NCI-H2196 treated with DMSO at 0.1 percent for 48 hours (cell line): Measurements from ENCODE around the gene SUGCT.

Experiments used
- DNase-seq: peaks from one replicate; lab custom pipeline; 2025; ENCODE audit not compliant: unreplicated experiment; lab: John Stamatoyannopoulos, UW

SUGCT gene

DNA sequence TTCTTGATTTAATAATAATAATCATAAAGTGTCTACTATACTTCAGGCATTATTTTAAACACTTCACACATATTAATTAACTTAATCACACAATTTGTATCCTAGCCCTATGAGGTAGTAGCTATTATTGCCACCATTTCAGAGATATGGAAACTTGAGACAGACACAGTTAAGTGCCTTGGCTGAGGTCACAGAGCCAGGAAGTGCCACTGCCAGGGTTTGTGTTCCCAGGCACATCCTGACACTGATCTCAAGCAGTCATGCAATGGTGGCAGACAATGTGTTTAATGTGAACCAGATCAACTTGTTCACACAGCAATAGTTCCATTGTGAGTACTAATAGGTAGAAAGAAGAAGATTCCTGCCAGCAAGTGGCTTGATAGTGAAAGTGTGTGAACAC is 666.0 kb downstream of the SUGCT start:
- DNase-seq: no peak

DNA sequence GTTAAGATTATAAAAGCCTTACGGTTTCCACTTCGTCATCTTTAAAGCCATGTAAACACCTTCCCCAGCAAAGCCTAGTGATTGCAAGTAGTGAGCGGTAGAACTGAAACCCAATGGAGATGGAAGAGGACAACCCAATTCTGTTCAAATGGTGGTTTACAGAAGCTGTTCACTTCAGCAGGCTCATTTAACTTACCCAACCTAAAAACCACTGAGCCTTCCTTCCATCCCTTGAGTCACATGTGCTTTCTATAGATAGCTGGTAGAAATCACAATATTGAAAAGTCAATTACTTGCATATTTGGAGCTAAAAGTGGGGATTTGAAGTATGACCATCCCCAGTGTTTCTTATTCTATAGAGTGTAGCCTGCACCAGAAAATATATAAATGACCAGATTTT is 667.7 kb downstream of the SUGCT start:
- no peak for DNase-seq

DNA sequence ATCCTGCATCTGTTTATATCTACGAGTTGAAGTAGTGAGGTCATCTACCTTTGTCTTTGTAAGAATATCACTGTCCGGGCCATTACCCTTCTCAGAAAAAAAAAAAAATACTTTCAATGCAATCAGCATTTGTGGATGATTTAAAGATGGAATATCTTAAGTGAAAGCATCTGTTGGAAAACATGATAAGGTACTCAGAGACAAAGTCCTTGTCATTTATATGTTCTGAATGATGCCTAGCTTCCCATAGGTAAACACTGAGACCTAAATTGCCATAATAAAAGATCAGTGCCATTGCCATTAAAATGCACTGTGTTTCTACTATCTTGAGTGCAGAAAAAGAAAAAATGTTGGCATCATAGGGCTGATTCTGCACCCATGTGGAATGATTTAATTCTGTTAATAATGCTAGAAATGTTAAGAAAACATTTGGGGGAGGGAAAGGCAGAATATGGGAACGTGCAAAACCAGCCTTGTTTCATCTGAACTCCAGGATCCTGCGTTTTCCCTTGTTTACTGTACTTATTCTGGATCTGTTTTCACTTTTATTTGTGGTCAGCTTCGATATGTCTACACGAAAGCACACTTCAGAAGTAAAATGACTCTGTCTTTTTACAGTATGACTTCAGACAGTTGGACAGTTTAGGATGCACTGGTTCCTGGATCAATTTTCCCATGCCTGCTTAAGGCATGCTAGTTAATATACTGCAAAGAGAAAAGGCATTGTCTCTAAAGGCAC is 669.8 kb downstream of the SUGCT start:
- DNase-seq: no peak

DNA sequence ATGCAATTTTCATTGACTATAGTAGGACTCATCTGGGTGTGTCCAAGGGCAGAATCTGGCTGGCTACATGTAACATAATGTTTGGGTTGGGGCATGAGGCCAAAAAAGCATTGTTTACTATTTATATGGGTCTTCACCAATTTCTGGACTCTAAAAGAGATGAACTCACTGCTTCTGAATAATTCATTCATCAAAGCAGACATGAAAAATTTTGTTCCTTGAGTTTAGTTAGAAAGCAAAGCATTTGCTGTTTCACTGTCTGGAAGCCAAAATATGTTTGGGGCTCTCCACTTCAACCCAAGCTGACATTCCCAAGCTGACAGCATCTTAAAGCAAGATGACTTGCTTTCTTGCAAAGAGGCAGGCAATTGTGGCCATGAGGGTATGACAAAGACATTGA is 670.6 kb downstream of the SUGCT start:
- DNase-seq: no peak

DNA sequence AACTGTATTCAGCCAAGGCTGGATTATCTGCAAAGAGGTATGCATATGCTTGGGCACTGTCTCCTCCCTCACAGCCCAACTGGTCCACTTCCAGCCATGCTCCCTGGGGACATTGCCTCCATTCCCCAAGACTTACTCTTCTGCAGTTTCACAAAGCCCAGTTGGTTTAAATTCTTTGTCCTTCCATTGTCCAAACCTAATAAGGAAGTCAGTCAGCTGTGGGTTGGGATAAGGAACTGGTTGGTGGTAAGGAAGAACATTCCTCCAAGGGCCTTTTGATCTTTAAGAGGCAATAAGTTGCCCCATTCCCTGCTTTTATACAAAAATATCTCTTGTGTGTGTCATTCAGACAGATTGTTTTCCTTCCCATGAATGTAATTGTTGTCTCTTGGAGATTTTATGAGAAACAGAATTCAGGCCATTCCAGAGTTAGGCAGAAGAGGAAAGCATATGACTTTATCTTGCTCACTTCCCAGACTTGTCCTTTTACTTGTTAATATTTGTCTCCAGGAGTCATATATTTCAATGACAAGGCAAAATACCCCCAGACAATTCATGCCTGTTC is 673.7 kb downstream of the SUGCT start:
- DNase-seq: no peak

DNA sequence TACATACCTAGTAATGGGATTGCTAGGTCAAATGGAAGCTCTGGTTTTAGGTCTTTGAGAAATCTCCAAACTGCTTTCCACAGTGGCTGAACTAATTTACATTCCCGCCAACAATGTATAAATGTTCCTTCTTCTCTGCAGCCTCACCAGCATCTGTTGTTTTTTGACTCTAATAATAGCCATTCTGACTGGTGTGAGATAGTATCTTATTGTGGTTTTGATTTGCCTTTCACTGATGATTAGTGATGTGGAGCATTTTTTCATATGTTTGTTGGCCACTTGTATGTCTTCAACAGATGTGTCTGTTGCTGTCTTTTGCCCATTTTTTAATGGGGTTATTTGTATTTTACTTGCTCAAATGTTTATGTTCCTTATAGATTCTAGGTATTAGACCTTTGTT is 675.5 kb downstream of the SUGCT start:
- DNase-seq: no peak

DNA sequence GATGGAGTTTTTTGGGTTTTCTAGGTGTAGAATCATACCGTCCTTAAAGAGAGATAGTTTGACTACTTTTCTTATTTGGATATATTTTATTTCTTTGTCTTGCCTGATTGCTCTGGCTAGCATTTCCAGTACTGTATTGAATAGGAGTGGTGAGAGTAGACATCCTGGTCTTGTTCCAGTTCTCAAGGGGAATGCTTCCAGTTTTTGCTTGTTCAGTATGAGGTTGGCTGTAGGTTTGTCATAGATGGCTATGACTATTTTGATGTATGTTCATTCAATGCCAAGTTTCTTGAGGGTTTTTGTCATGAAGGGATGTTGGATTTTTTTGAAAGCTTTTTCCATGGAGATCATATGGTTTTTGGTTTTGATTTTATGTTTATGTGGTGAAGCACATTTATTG is 676.9 kb downstream of the SUGCT start:
- no peak for DNase-seq

DNA sequence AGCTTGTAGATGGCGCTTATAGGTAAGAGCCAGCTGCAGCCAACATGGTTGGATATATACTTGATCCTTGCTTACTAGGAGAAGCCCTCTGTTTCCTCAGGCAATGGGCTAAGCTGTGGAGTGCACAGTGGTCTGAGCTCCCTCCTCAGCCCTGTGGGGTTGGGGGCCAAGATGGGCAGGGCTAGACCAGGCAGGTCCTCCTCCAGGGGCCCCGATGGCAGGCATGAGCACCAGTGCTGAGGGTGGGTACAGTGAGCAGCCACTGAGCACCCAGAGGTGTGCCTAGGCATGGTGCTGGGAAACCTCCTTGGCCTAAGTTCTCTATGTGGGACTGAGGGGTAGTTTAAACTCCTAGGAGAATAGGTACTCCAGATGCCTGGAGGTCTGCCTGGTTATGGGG is 680.2 kb downstream of the SUGCT start:
- no peak for DNase-seq

DNA sequence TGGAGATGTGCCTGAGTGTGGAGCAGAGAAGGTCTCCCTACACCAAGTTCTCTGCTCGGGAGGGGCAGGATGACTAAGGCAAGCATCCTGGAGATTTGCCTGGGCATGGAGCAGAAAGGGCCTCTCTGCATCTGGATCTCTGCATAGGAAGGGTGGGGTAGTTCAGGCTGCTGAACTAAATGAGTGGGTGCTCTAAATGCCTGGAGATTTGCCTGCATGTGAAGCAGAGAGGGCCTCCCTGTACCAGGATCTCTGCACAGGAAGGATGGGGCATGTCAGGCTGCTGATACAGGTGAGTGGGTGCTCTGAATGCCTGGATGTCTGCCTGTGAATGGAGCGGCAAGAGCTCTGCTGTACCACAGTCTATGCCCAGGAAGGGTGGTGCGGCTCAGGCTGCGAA is 680.7 kb downstream of the SUGCT start:
- DNase-seq: no peak

DNA sequence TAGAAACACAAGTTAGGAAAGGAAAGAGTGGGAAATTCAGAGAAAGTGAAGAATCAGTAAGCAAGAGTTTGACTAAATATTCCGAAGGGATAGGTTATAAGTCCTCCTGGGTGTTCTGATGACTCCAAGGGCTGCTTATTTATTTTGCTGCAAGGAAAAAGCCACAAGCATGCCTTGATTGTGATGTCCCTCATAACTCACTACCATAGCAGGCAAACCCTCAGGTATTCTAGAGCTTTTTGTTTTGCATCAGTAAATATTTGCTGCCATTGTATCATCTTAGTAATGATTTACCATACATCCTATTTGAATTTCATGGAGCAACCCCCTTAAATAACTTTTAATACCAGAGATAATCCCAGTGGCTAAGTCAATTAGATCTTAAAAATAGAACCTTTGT is 688.1 kb downstream of the SUGCT start:
- no peak for DNase-seq

DNA sequence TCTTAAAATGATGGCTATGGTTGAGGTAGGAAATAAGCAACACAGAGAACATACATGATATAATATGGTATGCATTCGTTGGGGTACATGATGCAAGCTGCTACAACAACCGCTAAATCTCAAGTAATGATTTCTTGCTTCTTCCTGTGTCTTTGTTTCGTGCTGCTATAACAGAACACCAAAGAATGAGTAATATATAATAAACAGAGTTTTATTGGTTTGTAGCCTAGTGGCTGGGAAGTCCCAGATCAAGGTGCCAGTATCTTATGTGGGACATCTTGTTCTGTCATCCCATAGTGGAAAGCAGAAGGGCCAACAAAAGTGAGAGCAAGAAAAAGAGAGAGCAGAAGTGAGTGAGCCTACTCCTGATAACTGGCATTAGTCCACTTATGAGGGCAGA is 689.7 kb downstream of the SUGCT start:
- no peak for DNase-seq

DNA sequence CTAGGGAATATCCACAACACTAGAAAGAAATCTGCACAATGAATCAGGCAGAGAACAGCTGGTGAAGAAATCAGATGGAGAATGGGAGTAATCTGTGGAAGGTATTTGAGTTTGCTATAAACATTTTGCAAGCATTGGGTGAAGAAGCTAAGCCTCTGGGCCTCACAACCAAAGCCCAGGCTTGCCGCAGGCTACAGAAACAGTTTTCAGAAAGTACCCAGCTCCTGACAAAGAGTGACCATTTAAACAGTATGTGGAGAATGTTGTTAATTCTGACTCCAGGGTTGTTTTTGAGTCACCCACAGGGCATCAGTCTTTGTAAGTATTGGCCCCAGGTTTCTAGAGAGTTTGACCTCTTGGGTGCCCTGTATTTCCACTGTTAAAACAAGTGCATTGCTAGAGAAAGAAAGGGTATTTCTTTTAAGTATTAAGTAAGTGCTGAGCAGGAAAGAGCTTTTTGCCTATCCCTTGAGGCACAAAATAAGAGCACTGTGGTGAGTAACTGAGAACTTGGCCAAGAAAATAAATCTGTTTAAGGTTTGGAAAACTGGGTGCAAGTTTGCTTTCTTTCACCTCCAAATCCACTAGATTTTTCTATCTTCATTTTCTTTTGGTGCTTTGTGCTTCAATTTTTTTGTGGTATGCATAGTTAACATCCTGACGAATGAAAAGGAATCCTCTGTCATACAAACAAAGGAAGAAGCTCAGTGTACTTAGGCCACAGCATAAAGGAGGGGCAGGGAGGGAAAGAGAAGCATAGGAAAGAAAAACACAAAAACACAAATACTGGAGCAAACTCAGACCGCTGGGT is 691.8 kb downstream of the SUGCT start:
- DNase-seq: no peak

DNA sequence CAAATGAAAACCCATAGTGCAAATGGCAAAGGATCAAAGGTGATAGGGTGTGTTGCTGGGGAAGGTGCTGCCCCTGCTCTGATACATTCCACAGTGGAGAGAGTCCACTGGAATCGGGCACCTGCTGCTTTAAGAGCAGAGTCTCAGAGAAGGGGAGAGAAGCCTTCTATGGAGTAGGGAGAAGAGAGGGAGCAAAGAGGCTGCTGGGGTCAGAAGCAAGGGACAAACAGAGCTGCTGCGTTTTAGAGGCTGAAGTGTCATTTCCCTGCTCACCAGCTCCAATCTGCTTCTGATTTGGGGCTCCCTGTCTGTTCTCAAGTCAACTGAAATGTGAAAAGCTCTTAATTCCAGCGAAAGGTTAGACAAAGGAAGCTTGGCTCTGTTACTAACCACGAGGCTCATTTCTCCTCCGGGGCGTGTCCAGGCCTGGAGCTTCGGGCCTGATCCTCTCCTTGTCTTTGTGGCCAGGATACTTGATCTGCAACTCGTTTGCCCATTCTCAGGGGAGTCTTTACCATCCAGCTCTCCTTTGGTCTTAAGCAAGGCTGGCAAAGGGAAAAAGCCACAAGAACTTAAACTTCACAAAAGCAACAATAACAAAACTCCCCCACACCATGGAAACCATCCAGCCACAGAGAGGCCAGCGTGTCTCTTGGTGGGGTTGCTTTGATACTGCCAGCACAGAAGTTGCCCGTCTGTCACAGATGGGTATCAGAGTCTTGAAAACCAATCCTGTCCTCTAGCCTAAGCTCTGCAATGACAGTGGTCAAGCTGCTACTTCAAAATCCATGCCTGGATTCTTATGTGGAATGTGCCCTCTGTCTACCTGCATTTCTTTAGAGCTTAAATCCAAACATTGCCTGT is 692.6 kb downstream of the SUGCT start:
- DNase-seq: no peak

DNA sequence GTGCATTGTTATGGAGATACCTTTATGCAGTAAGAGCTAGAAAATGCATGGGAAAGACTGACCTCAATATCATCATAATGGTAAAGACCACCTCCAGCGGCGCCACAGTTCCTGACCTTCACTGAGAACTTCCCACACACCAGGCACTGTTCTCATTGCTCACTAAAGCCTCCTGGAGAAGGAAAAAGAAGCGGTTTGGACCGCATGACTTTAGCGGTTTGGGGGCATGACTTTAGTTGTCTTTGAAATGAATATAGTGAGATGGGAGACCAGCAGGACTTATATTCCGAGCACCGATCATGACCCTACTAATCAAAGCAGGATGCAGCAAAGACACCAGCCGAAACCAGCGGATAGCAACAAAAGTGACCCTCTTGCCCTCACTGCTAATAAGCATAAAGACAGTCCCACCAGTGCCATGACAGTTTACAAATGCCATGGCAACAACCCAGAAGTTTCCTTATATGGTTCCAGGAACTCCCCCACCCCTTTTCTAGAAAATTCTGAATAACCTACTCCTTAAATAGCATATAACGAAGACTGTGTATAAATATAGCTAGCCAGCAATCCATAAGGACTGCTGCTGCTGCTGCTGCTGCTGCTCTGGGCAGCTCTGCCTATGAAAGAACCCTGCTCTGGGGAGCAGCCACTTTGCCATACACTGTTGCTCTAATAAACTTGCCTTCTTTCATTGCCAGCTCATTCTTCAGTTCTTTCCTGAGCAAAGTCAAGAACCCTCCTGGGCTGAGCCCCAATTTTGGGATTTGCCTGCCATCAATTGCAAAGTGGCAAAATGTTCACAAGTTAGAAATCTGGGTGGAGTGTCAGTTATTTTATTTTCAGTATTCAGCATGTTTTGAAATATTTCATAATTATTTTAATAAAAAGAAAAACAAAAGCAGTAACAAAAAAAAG is 694.1 kb downstream of the SUGCT start:
- DNase-seq: no peak

DNA sequence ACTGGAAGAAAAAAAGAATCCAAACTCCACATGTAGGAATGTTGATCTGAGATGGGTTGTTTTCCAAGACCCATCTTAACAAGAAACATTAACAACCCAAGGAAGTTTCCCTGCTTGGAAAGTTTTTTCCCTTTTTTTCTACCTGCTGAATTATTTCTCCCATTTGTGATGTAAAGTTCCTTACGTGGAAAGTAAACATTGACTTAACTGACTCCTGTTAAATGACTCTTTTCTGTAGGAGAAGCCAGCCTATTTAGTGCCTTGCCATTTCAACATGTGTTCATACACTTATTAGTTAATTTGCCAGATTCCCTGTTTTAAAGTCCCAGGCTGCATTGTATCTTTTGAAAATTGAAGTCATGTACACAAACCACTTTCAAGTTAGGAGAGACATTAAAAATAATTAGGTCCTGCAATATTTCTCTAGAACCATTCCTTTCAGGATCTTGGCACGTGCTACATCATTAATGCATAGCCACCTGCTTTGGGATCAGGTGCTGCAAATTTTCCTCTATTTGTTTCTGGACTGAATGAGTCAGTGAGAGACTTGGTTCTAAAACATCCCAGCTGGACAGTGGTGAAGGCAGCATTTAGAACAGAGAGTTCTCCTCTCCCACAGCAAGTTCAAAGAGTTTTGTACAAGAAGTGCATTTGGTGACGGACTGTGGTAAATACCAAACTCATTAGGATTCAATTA is 698.5 kb downstream of the SUGCT start:
- no peak for DNase-seq

DNA sequence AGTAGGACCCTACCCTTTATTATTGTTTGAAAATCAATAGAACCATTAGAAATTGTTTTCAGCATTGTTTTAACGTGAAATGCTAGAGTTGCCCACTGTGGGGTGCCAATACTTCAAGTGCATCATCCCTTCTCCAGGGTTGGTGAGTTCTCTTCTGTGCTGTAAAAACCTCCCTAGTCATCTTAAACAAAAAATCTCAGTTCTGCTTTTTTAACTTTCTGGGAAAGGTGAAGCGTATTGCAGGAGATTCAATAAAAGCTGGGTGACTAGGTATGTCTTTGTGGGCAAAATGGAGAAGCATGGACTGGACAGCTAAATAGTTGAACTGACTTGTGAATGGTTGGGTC is 699.1 kb downstream of the SUGCT start:
- DNase-seq: no peak

DNA sequence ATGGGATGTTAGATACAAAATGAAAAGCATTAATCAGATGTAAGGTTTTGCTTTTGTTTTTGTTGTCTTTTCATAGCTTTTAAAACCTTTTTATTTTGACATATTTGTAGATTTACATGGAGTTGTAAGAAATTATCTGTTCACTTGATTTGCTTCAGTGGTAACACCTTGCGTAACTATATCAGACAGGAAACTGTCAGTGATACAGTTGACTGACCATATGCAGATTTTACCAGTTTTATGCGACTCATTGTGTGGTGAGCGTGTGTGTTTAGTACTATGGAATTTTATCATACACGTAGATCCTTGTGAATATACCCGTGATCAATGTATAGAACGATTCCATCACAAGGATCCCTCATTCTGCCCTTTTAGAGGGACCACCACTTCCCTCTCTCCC is 701.4 kb downstream of the SUGCT start:
- no peak for DNase-seq

DNA sequence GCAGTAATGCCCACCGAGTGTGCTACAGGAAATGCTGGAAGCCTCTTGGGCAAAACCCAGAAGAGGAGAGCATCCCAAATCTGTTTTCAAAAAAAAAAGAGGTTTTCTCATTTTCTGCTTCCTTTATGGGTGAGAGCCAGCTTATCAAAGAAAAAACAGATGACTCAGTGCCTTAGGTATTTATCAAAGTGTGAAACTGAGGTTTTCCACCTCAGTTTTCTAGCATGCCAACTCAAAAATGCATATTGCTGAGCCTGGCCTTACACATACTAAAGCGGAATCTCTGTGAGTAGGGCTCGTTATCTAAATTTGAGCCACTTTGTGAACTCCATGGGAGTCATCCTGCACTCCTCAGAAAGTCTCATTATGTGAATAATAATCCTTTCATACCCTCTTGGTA is 705.1 kb downstream of the SUGCT start:
- no peak for DNase-seq

DNA sequence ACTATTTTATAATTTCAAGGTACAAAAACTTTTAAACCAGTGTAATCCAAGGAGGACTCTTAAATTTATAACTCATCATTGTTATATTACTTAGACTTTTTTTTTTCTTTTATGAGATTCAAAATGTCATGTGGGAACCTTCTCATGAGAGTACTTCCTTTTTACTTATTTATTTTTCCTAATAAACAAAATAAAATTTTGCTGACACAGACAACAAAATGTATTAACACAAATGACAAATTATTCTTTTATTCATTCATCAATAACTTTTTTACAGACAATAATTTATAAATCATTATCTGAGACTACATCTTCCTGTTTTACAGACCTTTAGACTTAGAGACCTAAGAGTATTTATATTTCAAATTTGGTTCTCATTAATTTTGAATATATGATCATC is 706.2 kb downstream of the SUGCT start:
- no peak for DNase-seq

DNA sequence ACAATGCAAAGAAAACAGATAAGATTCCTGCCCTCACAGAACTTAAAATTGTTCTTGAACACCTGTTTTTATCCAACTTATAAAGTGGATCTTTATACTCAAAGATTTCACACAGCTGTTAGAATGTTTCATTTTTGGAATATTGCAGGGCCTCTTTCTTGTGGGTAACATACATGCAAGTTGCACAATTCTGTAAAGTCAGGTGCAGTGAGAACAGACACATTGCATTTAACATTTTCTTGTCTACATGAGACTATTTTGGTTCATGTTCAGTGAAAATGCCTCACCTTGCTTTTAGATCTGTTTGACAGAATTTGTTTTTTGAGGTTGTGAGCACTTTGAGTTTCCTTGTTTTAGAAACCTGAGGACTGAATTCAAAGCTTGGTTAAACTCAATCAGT is 707.8 kb downstream of the SUGCT start:
- DNase-seq: no peak
